Hepatocyte (in vitro differentiated cells): Measurements from ENCODE around the gene WDR1.

Experiments used
- EZH2 ChIP-seq: fragments of 200-600 bp; sonication (generic); IDR thresholded peaks from 2 replicates; pipeline ENCODE4 v1.6.1; 2016; ENCODE audit warnings: antibody characterized with exemption, mild to moderate bottlenecking, borderline replicate concordance
- TF ChIP-seq, protein P1 (sequence below): fragments of 200-600 bp; sonication (generic); IDR thresholded peaks from 2 replicates; pipeline ENCODE4 v1.5.1; 2016; ENCODE audit warnings: antibody characterized with exemption, mild to moderate bottlenecking; ENCODE audit not compliant: poor library complexity

GRCh38 chr4:10122236-10122932 is 5.8 kb upstream of the WDR1 start:
- TF ChIP-seq, protein P1, sequence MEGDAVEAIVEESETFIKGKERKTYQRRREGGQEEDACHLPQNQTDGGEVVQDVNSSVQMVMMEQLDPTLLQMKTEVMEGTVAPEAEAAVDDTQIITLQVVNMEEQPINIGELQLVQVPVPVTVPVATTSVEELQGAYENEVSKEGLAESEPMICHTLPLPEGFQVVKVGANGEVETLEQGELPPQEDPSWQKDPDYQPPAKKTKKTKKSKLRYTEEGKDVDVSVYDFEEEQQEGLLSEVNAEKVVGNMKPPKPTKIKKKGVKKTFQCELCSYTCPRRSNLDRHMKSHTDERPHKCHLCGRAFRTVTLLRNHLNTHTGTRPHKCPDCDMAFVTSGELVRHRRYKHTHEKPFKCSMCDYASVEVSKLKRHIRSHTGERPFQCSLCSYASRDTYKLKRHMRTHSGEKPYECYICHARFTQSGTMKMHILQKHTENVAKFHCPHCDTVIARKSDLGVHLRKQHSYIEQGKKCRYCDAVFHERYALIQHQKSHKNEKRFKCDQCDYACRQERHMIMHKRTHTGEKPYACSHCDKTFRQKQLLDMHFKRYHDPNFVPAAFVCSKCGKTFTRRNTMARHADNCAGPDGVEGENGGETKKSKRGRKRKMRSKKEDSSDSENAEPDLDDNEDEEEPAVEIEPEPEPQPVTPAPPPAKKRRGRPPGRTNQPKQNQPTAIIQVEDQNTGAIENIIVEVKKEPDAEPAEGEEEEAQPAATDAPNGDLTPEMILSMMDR, result no peak
- TF ChIP-seq EZH2, result no peak
